Body of pancreas (tissue), 4 donors: ENCODE measurements around the gene PTPRT. TPM values are rescaled to one million over a fixed set of nuclear protein-coding genes. Genes with fewer than 3 reads are reported as not detected.

Source experiments
- ATAC-seq: fragments of 150-250 bp; one replicate; pipeline ENCODE4 v1.9.1; 2016
- DNase-seq, 4 donors: peaks; one replicate each; pipeline ENCODE4 v3.0.0-alpha.2; 2019
- H3K27ac ChIP-seq, 4 donors: fragments of 200-600 bp; sonication (generic); 1 replicate in 3 of 4; 2 replicates in 1 of 4; pipeline versions ENCODE4 v1.5.1 to v1.6.1; 2016 to 2019; ENCODE audit warnings: mild to moderate bottlenecking in 1 of 4, mixed read lengths in 1 of 4, moderate library complexity in 1 of 4
- H3K27me3 ChIP-seq, 2 donors: fragments of 200-600 bp; sonication (generic); one replicate each; pipeline ENCODE4 v1.6.0; 2016; ENCODE audit warnings: mild to moderate bottlenecking in 1 of 2
- H3K36me3 ChIP-seq, 2 donors: fragments of 200-600 bp; sonication (generic); replicated peaks in 1 of 2; 2 replicates each; pipeline ENCODE4 v1.5.1; 2016; ENCODE audit warnings: low read depth in 2 of 2; ENCODE audit not compliant: insufficient read depth in 1 of 2
- H3K4me1 ChIP-seq: fragments of 200-600 bp; sonication (generic); one replicate; pipeline ENCODE4 v1.6.0; 2016
- H3K4me3 ChIP-seq, 2 donors: fragments of 200-600 bp; sonication (generic); 1 replicate in 1 of 2; 2 replicates in 1 of 2; pipeline ENCODE4 v1.5.1; 2016 to 2019
- H3K9me3 ChIP-seq, 3 donors: fragments of 200-600 bp; sonication (generic); 1 replicate in 2 of 3; 2 replicates in 1 of 3; pipeline ENCODE4 v1.5.1; 2016
- POLR2A ChIP-seq, 3 donors: fragments of 450-650 bp; IDR thresholded peaks; one replicate each; pipeline ENCODE4 v1.6.1; 2016; ENCODE audit warnings: antibody characterized with exemption in 3 of 3, mild to moderate bottlenecking in 2 of 3
- WGBS, 2 donors: methylation state at CpG; one replicate each; pipeline ENCODE4 v1.1.5; 2017; 5-methylcytosine and 5-hydroxymethylcytosine counted together
- intact Hi-C: fragments of 100-400 bp; cut with DNase I; formaldehyde crosslinking; loops from one replicate; pipeline ENCODE4 v1.15.1; 2023
- total RNA-seq, 2 donors: library from RNA; depleted of rRNA; stranded (reverse); fragments of >200 nt; gene quantifications; one replicate each; pipeline ENCODE4 v1.1.0, GENCODE V29; 2016
- TF ChIP-seq, protein P1 (sequence below), 7 experiments: fragments of 450-650 bp in 4 of 7; fragments of 200-600 bp in 3 of 7; sonication (generic) in 3 of 7; IDR thresholded peaks; one replicate each; pipeline ENCODE4 v1.5.1; 2016 to 2019; ENCODE audit warnings: antibody characterized with exemption in 7 of 7

PTPRT gene
- total RNA-seq, 2 donors from 2014 or later, result 0.33 to 1.0 TPM

DNA sequence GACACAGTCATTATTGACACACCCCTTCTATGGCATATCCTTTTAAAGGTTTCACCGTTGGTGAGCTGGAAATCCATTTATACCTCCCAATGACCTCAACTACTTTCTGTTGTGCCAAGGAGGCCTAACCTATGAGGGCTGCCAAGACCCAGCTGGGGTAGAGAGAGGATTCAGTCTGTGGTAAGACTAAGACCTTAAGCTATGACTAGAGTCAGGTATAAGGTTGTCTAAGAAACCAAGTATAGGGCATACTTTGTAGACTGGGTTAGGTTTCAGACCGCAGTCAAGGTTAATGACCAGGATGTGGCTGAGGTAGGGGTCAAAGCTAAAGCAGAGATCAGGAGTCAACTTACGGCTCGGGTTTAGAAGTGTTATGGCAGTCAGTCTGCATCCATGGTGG, 930.3 kb downstream of the PTPRT start:
- intact Hi-C loops, result no loop called here
- Histone ChIP-seq H3K4me3 (no peak overlapping the region), H3K36me3 (no peaks in the 10 kb centered on the region), H3K9me3 (no peaks in the 10 kb centered on the region), H3K27ac (no peak overlapping the region), H3K4me1 (no peaks in the 10 kb centered on the region), H3K27me3 (no peaks in the 10 kb centered on the region)
- TF ChIP-seq, protein P1, sequence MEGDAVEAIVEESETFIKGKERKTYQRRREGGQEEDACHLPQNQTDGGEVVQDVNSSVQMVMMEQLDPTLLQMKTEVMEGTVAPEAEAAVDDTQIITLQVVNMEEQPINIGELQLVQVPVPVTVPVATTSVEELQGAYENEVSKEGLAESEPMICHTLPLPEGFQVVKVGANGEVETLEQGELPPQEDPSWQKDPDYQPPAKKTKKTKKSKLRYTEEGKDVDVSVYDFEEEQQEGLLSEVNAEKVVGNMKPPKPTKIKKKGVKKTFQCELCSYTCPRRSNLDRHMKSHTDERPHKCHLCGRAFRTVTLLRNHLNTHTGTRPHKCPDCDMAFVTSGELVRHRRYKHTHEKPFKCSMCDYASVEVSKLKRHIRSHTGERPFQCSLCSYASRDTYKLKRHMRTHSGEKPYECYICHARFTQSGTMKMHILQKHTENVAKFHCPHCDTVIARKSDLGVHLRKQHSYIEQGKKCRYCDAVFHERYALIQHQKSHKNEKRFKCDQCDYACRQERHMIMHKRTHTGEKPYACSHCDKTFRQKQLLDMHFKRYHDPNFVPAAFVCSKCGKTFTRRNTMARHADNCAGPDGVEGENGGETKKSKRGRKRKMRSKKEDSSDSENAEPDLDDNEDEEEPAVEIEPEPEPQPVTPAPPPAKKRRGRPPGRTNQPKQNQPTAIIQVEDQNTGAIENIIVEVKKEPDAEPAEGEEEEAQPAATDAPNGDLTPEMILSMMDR (IDR thresholded peaks at IDR 0.05), result no peak
- TF ChIP-seq POLR2A (IDR thresholded peaks at IDR 0.05), result no peak
- ATAC-seq (no peak), DNase-seq (no peak)
- 87 to 90% methylated on average over 4 of the region's 4 CpGs for WGBS, 2 donors

DNA sequence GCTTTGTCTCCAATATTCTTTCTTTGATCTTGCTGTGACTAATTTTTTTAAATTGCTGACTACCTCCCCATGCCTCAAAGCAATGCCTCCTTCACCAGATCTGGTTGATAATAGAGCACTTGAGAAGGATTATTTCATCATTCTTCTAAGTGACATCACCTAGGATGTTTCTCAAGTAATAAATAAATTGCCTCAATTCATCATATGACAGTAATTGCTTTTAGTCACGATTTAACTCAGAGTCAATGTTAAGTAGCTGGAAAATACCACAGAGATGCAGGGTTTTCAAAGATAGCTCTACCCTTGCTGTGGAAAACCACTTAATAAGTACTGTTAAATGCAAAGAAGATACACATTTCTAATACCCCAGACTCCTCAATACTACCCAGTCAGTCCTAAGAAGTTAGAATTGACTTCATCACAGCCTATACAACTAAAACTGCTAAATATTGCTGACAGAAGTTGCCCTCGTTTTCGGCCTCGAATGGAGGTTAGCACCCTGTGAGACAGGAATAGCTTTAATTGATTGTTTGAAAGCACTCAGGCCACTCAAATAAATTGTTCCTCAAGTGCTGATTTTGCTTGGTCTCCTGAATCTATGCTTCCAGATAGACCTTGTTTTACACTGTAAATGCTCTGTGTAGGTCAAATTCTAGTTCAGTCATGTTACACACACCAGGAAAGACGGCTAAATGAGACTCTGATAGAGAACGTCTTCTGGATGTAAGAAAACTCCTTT, 931.0 kb downstream of the PTPRT start:
- no peak overlapping the region for H3K4me3 ChIP-seq
- ATAC-seq (no peak), DNase-seq (no peak)
- no peak overlapping the region for H3K27ac ChIP-seq
- H3K27me3 ChIP-seq, result no peaks in the 10 kb centered on the region
- H3K4me1 ChIP-seq, result no peaks in the 10 kb centered on the region
- no peaks in the 10 kb centered on the region for H3K36me3 ChIP-seq
- H3K9me3 ChIP-seq, result no peaks in the 10 kb centered on the region
- WGBS, 2 donors, result 62 to 72% methylated on average over 6 of the region's 6 CpGs
- intact Hi-C loops, result no loop called here
- TF ChIP-seq, protein P1 (IDR thresholded peaks at IDR 0.05), result no peak
- no peak for TF ChIP-seq POLR2A (IDR thresholded peaks at IDR 0.05)

DNA sequence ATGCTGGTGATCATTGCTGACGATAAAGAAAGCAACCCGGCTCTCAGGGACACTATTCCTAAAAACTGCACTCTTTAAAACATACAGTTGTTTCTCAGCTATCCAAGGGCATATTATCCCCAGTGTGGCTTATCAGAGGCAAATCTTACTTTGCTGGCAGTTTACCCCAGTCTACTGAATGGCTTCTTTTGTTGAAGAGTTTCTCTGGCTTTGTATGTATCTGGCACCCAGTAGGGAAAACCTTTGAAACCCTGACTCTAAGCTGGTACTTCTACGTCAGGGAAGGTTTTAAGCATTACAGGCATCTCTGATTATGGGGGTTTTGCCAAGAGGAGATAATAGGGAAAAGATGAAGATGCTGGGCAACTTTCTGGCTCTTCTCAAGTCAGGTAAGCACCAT, 933.9 kb downstream of the PTPRT start:
- intact Hi-C loops, result no loop called here
- Histone ChIP-seq H3K4me3 (no peak overlapping the region), H3K9me3 (no peaks in the 10 kb centered on the region), H3K27me3 (no peaks in the 10 kb centered on the region), H3K27ac (no peak overlapping the region), H3K36me3 (no peaks in the 10 kb centered on the region), H3K4me1 (no peaks in the 10 kb centered on the region)
- DNase-seq, result no peak
- TF ChIP-seq, protein P1 (IDR thresholded peaks at IDR 0.05), result no peak
- no peak for TF ChIP-seq POLR2A (IDR thresholded peaks at IDR 0.05)
- 67 to 76% methylated on average over 3 of the region's 3 CpGs for WGBS, 2 donors
- no peak for ATAC-seq

DNA sequence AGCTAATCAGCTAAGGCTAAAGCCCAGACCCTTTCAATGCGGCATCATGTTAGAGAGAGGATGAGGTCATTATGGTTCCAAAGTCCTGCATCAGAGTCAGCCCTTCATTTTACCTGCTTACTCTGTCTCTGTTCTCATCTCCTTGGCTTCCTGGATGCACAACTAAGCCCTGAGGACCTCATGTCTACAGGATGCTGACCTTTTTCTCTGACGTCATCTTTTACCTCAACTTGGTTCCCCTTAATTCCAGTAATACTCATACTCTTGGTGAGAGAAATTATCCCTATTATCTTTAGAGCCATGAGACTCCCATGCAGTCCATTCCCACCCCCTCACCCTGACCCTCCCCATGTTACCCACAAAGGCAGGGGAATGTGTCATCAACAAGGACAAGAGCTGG, 935.0 kb downstream of the PTPRT start:
- H3K4me3 ChIP-seq, result no peak overlapping the region
- intact Hi-C loops, result no loop called here
- no peaks in the 10 kb centered on the region for H3K9me3 ChIP-seq
- no peak overlapping the region for H3K27ac ChIP-seq
- no peaks in the 10 kb centered on the region for H3K4me1 ChIP-seq
- no peaks in the 10 kb centered on the region for H3K36me3 ChIP-seq
- DNase-seq, result no peak
- H3K27me3 ChIP-seq, result no peaks in the 10 kb centered on the region
- 84% methylated on average over 2 of the region's 2 CpGs for WGBS, 2 donors
- ATAC-seq, result no peak
- no peak for TF ChIP-seq POLR2A (IDR thresholded peaks at IDR 0.05)
- TF ChIP-seq, protein P1 (IDR thresholded peaks at IDR 0.05), result no peak

DNA sequence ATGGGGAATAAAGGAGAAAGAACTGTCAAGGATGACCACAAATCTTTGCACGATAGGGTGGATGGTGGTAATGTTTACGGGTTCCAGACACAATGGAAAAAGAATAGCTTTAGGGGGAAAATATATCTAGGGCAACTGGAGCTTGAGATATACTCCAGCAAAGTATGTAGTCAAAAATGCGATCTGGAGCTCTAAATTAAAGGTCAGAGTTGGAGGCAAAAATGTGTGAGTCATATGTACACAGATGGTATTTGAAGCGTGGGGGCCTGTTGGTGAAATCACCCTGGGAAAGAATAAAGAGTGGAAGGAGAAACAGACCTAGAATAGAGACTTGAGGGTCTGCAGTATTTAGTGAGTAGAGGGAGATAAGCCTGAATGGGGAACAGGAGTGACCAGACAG, 937.6 kb downstream of the PTPRT start:
- ATAC-seq, result no peak
- Histone ChIP-seq H3K4me1 (no peaks in the 10 kb centered on the region), H3K36me3 (no peaks in the 10 kb centered on the region), H3K4me3 (no peak overlapping the region), H3K27me3 (no peaks in the 10 kb centered on the region), H3K27ac (no peak overlapping the region), H3K9me3 (no peaks in the 10 kb centered on the region)
- intact Hi-C loops, result no loop called here
- DNase-seq, result no peak
- TF ChIP-seq, protein P1 (IDR thresholded peaks at IDR 0.05), result no peak
- no peak for TF ChIP-seq POLR2A (IDR thresholded peaks at IDR 0.05)
- 53 to 55% methylated on average over 4 of the region's 4 CpGs for WGBS, 2 donors
